CD4-positive, alpha-beta memory T cell (primary cell): Measurements from ENCODE around the gene OTUD7B. TPM values are rescaled to one million over a fixed set of nuclear protein-coding genes. Genes with fewer than 3 reads are reported as not detected.
"Not testable (repeated sequence)": the region's sequence is repeated elsewhere in the genome, so short reads cannot be mapped to it uniquely, and the experiment has no call there.

ENCODE experiments used
- CTCF ChIA-PET: fragments of 350-600 bp; sonication (Branson Sonifier 250); formaldehyde crosslinking; loops from one replicate; lab custom pipeline; 2021; ENCODE audit warnings: inconsistent platforms; ENCODE audit not compliant: partially characterized antibody; lab: Charles Lee
- POLR2A ChIA-PET: fragments of 350-600 bp; sonication (Branson Sonifier 250); formaldehyde crosslinking; loops from one replicate; lab custom pipeline; 2021; ENCODE audit not compliant: partially characterized antibody; lab: Charles Lee
- DNase-seq, 5 donors: peaks; one replicate each; pipeline versions ENCODE4 v3.0.0 to v3.0.0-alpha.2; 2020 to 2022; ENCODE audit warnings: mixed read lengths in 1 of 5
- H3K27ac ChIP-seq: one replicate; pipeline ENCODE4 v1.7.0; 2013; ENCODE audit warnings: low read depth, low read length
- H3K27me3 ChIP-seq: 2 replicates; pipeline ENCODE4 v1.7.0; 2013; ENCODE audit warnings: mild to moderate bottlenecking, low read length, moderate library complexity; ENCODE audit not compliant: insufficient read depth
- H3K36me3 ChIP-seq: 2 replicates; pipeline ENCODE4 v1.7.0; 2013; ENCODE audit warnings: mild to moderate bottlenecking, low read length, moderate library complexity; ENCODE audit not compliant: insufficient read depth
- H3K4me1 ChIP-seq: 2 replicates; pipeline ENCODE4 v1.7.0; 2013; ENCODE audit warnings: mild to moderate bottlenecking, low read length, moderate library complexity; ENCODE audit not compliant: insufficient read depth
- H3K4me3 ChIP-seq, 2 donors: one replicate each; pipeline ENCODE4 v1.7.0; 2013; ENCODE audit warnings: low read length in 2 of 2, mild to moderate bottlenecking in 1 of 2
- H3K9me3 ChIP-seq, 2 donors: one replicate each; pipeline ENCODE4 v1.7.0; 2013; ENCODE audit warnings: low read length in 2 of 2, control low read depth in 1 of 2; ENCODE audit not compliant: control insufficient read depth in 1 of 2
- H3K27ac Mint-ChIP-seq, 7 donors: one replicate each; pipeline ENCODE4 v1.8.0; 2020 to 2021; ENCODE audit warnings: mixed read lengths in 7 of 7, mild to moderate bottlenecking in 6 of 7, inconsistent platforms in 3 of 7, moderate library complexity in 3 of 7
- H3K27me3 Mint-ChIP-seq, 2 donors: one replicate each; pipeline ENCODE4 v1.8.0; 2020 to 2021; ENCODE audit warnings: mixed read lengths in 2 of 2
- H3K36me3 Mint-ChIP-seq, 2 donors: one replicate each; pipeline ENCODE4 v1.8.0; 2020 to 2021; ENCODE audit warnings: mixed read lengths in 2 of 2, inconsistent platforms in 1 of 2, mild to moderate bottlenecking in 1 of 2
- H3K4me1 Mint-ChIP-seq, 4 donors: one replicate each; pipeline ENCODE4 v1.8.0; 2020 to 2021; ENCODE audit warnings: mixed read lengths in 4 of 4, mild to moderate bottlenecking in 1 of 4
- H3K4me3 Mint-ChIP-seq, 8 donors: one replicate each; pipeline ENCODE4 v1.8.0; 2020 to 2021; ENCODE audit warnings: mixed read lengths in 8 of 8, mild to moderate bottlenecking in 7 of 8, moderate library complexity in 6 of 8, inconsistent platforms in 3 of 8
- H3K9me3 Mint-ChIP-seq, 8 donors: one replicate each; pipeline ENCODE4 v1.8.0; 2020 to 2021; ENCODE audit warnings: mixed read lengths in 8 of 8, mild to moderate bottlenecking in 5 of 8, inconsistent platforms in 3 of 8, moderate library complexity in 1 of 8
- intact Hi-C: fragments of 100-400 bp; cut with micrococcal nuclease; formaldehyde crosslinking; loops from one replicate; pipeline ENCODE4 v1.15.1; 2023
- polyA plus RNA-seq, 2 donors: library from polyadenylated mRNA; unstranded; fragments of 300-500 nt; fragmentation: Illumina TruSeq; gene quantifications; one replicate each; pipeline ENCODE4 v1.2.3, GENCODE V29; 2021
- total RNA-seq, 2 experiments: library from RNA; stranded (reverse); gene quantifications; one replicate each; pipeline ENCODE4 v1.2.3, GENCODE V29; 2021

OTUD7B gene
- total and polyA plus RNA-seq, 4 experiments from 2014 or later: 0.27 to 17.6 (median 9.0) TPM

- Histone ChIP-seq H3K27me3 (no peaks in the 10 kb centered on the region), H3K4me3 (no peak overlapping the region), H3K27ac (no peak overlapping the region), H3K9me3 (no peaks in the 10 kb centered on the region), H3K36me3 (no peaks in the 10 kb centered on the region), H3K4me1 (peaks cover 17% of the 10 kb centered on the region)
- peaks cover 20 to 22% of the 10 kb centered on the region in 2 donors for H3K36me3 Mint-ChIP-seq
- ChIA-PET POLR2A (interaction anchor here (1.2 kb wide), 1 partner anchor 20 kb away, joined by 3 read pairs; no protein-coding TSS in a partner anchor), CTCF (interaction anchor here (1.0 kb wide), 1 partner anchor 131 kb away, joined by 3 read pairs; no protein-coding TSS in a partner anchor)
- H3K27ac Mint-ChIP-seq: no peak overlapping the region
- H3K4me1 Mint-ChIP-seq: peaks cover 13 to 30% (median 17%) of the 10 kb centered on the region in 4 donors
- intact Hi-C loops: no loop called here
- no peak overlapping the region for H3K4me3 Mint-ChIP-seq
- no peak for DNase-seq
- no peaks in the 10 kb centered on the region for H3K27me3 Mint-ChIP-seq
- no peaks in the 10 kb centered on the region for H3K9me3 Mint-ChIP-seq
Measured at GRCh38 chr1:149942207-149942606, 68.3 kb downstream of the OTUD7B start.

- Mint-ChIP-seq H3K27ac (peak overlapping the region in 6 of 7 donors; percentile 3 to 72 (median 14)), H3K9me3 (no peaks in the 10 kb centered on the region), H3K27me3 (no peaks in the 10 kb centered on the region), H3K36me3 (peaks cover 12 to 15% of the 10 kb centered on the region in 2 donors), H3K4me3 (peak overlapping the region in 1 of 8 donors; percentile 15), H3K4me1 (peaks cover 14 to 32% (median 18%) of the 10 kb centered on the region in 4 donors)
- POLR2A ChIA-PET: interaction anchor here (3.4 kb wide), 1 partner anchor 53 kb away, joined by 19 read pairs; a partner anchor contains a TSS
- intact Hi-C loops: no loop called here
- CTCF ChIA-PET: no interaction called here
- Histone ChIP-seq H3K36me3 (no peaks in the 10 kb centered on the region), H3K27me3 (no peaks in the 10 kb centered on the region), H3K4me1 (peaks cover 18% of the 10 kb centered on the region), H3K9me3 (no peaks in the 10 kb centered on the region), H3K4me3 (no peak overlapping the region), H3K27ac (no peak overlapping the region)
- DNase-seq: no peak
Measured at GRCh38 chr1:149940427-149940826, 70.1 kb downstream of the OTUD7B start.

- intact Hi-C loops: loop anchor here (1.0 kb wide), 2 partner anchors 11 to 52 kb away; partner anchors contain the start of gene SF3B4
- H3K27ac Mint-ChIP-seq: peak overlapping the region in 1 of 7 donors; percentile 14
Measured at GRCh38 chr1:149938668-149939003, 71.9 kb downstream of the OTUD7B start.

GRCh38 chr1:149937759-149938158, 72.8 kb downstream of the OTUD7B start:
- intact Hi-C loops: no loop called here
- POLR2A ChIA-PET: interaction anchor here (3.2 to 3.4 kb wide), 2 partner anchors 10 to 51 kb away, joined by 14 to 19 read pairs; partner anchors contain the start of gene SF3B4
- Histone ChIP-seq H3K27me3 (no peaks in the 10 kb centered on the region), H3K4me3 (no peak overlapping the region), H3K4me1 (peaks cover 18% of the 10 kb centered on the region), H3K9me3 (no peaks in the 10 kb centered on the region), H3K36me3 (no peaks in the 10 kb centered on the region), H3K27ac (no peak overlapping the region)
- Mint-ChIP-seq H3K36me3 (no peaks in the 10 kb centered on the region), H3K4me3 (no peak overlapping the region), H3K27me3 (no peaks in the 10 kb centered on the region), H3K27ac (peak overlapping the region in 3 of 7 donors; percentile 29 to 48 (median 42)), H3K4me1 (peaks cover 12 to 26% (median 18%) of the 10 kb centered on the region in 4 donors), H3K9me3 (no peaks in the 10 kb centered on the region)
- CTCF ChIA-PET: interaction anchor here (1.1 kb wide), 1 partner anchor 120 kb away, joined by 3 read pairs; no protein-coding TSS in a partner anchor
- DNase-seq: peak in 1 of 5 donors; percentile 46

More at GRCh38 chr1:149938668-149939003, 71.9 kb downstream of the OTUD7B start:
- H3K4me1 Mint-ChIP-seq: peaks cover 14 to 34% (median 18%) of the 10 kb centered on the region in 4 donors
- H3K27me3 ChIP-seq, H3K27ac ChIP-seq, H3K4me3 Mint-ChIP-seq, CTCF ChIA-PET, H3K27me3 Mint-ChIP-seq, H3K36me3 Mint-ChIP-seq, DNase-seq, H3K4me3 ChIP-seq, H3K9me3 ChIP-seq, H3K36me3 ChIP-seq, H3K9me3 Mint-ChIP-seq: not testable (repeated sequence)
- H3K4me1 ChIP-seq: peaks cover 18% of the 10 kb centered on the region
- POLR2A ChIA-PET: interaction anchor here (1.1 to 3.4 kb wide), 4 partner anchors 11 to 54 kb away, joined by 3 to 19 read pairs (median 9); partner anchors contain the start of gene SF3B4

- ChIA-PET POLR2A (interaction anchor here (3.2 to 3.4 kb wide), 2 partner anchors 9 to 50 kb away, joined by 14 to 19 read pairs; partner anchors contain the start of gene SF3B4), CTCF (interaction anchor here (1.1 kb wide), 1 partner anchor 121 kb away, joined by 3 read pairs; no protein-coding TSS in a partner anchor)
- H3K4me1 Mint-ChIP-seq: peaks cover 12 to 25% (median 18%) of the 10 kb centered on the region in 4 donors
- no peak overlapping the region for H3K4me3 Mint-ChIP-seq
- Histone ChIP-seq H3K27ac (no peak overlapping the region), H3K36me3 (no peaks in the 10 kb centered on the region), H3K9me3 (no peaks in the 10 kb centered on the region), H3K4me3 (no peak overlapping the region), H3K4me1 (peaks cover 18% of the 10 kb centered on the region), H3K27me3 (no peaks in the 10 kb centered on the region)
- no peaks in the 10 kb centered on the region for H3K36me3 Mint-ChIP-seq
- H3K27ac Mint-ChIP-seq: peak overlapping the region in 4 of 7 donors; percentile 5 to 70 (median 52)
- no peak for DNase-seq
- intact Hi-C loops: no loop called here
- H3K27me3 Mint-ChIP-seq: peaks cover 0 to 2% of the 10 kb centered on the region in 2 donors
- no peaks in the 10 kb centered on the region for H3K9me3 Mint-ChIP-seq
Measured at GRCh38 chr1:149936992-149937705, 73.4 kb downstream of the OTUD7B start.

GRCh38 chr1:149936170-149936991, 74.1 kb downstream of the OTUD7B start, which contains the start of gene MTMR11:
TSS of gene MTMR11 (minus strand) at chr1:149936879. CDS start at chr1:149936647, 232 bp downstream.
- Histone ChIP-seq H3K4me1 (peaks cover 18% of the 10 kb centered on the region), H3K9me3 (no peaks in the 10 kb centered on the region), H3K4me3 (no peak within 1 kb of the TSS), H3K27ac (no peak within 1 kb of the TSS), H3K36me3 (no peaks in the 10 kb centered on the region), H3K27me3 (no peaks in the 10 kb centered on the region)
- H3K27ac Mint-ChIP-seq: peak within 1 kb of the TSS in 5 of 7 donors; percentile 48 to 73 (median 57)
- intact Hi-C loops: no loop called here
- peaks cover 12 to 25% (median 18%) of the 10 kb centered on the region in 4 donors for H3K4me1 Mint-ChIP-seq
- DNase-seq: no peak
- H3K4me3 Mint-ChIP-seq: peak within 1 kb of the TSS in 1 of 8 donors; percentile 45
- POLR2A ChIA-PET: interaction anchor here (1.6 kb wide), 1 partner anchor 50 kb away, joined by 4 read pairs; a partner anchor contains a TSS
- H3K9me3 Mint-ChIP-seq: no peaks in the 10 kb centered on the region
- H3K36me3 Mint-ChIP-seq: no peaks in the 10 kb centered on the region
- H3K27me3 Mint-ChIP-seq: peaks cover 1 to 3% of the 10 kb centered on the region in 2 donors
- CTCF ChIA-PET: interaction anchor here (1.1 kb wide), 1 partner anchor 122 kb away, joined by 3 read pairs; no protein-coding TSS in a partner anchor
